Smooth muscle cell (in vitro differentiated cells): ENCODE measurements around the gene GMCL2. TPM values are rescaled to one million over a fixed set of nuclear protein-coding genes. Genes with fewer than 3 reads are reported as not detected.
"Not testable (repeated sequence)": the region's sequence is repeated elsewhere in the genome, so short reads cannot be mapped to it uniquely, and the experiment has no call there.

Experiments
- DNase-seq: peaks from one replicate; lab custom pipeline; 2025; ENCODE audit not compliant: unreplicated experiment; lab: John Stamatoyannopoulos, UW
- H2AFZ ChIP-seq: fragments of 200-600 bp; sonication (generic); 2 replicates; pipeline ENCODE4 v1.6.0; 2016; ENCODE audit warnings: antibody characterized with exemption, low read depth, mild to moderate bottlenecking
- H3F3A ChIP-seq: fragments of 200-600 bp; sonication (generic); 2 replicates; pipeline ENCODE4 v1.6.0; 2017; ENCODE audit warnings: antibody characterized with exemption, low read depth
- H3K27ac ChIP-seq: fragments of 200-600 bp; sonication (generic); 2 replicates; pipeline ENCODE4 v1.5.1; 2016; ENCODE audit warnings: low read depth, mild to moderate bottlenecking
- H3K27me3 ChIP-seq: fragments of 200-600 bp; sonication (generic); 2 replicates; pipeline ENCODE4 v1.6.1; 2016; ENCODE audit warnings: low read depth, mild to moderate bottlenecking
- H3K36me3 ChIP-seq: fragments of 200-600 bp; sonication (generic); 2 replicates; pipeline ENCODE4 v1.5.1; 2016; ENCODE audit warnings: low read depth
- H3K4me1 ChIP-seq: fragments of 200-600 bp; sonication (generic); 2 replicates; pipeline ENCODE4 v1.5.1; 2016; ENCODE audit warnings: low read depth
- H3K4me2 ChIP-seq: fragments of 200-600 bp; sonication (generic); 2 replicates; pipeline ENCODE4 v1.6.0; 2016; ENCODE audit warnings: mild to moderate bottlenecking
- H3K4me3 ChIP-seq: fragments of 200-600 bp; sonication (generic); 2 replicates; pipeline ENCODE4 v1.5.1; 2016; ENCODE audit warnings: mild to moderate bottlenecking
- H3K79me2 ChIP-seq: fragments of 200-600 bp; sonication (generic); 2 replicates; pipeline ENCODE4 v1.6.0; 2016; ENCODE audit warnings: low read depth, mild to moderate bottlenecking
- H3K9ac ChIP-seq: fragments of 200-600 bp; sonication (generic); 2 replicates; pipeline ENCODE4 v1.6.0; 2016; ENCODE audit warnings: low read depth
- H3K9me3 ChIP-seq: fragments of 200-600 bp; sonication (generic); replicated peaks from 2 replicates; pipeline ENCODE4 v1.5.1; 2016; ENCODE audit warnings: low read depth
- H4K20me1 ChIP-seq: fragments of 200-600 bp; sonication (generic); 2 replicates; pipeline ENCODE4 v1.6.0; 2016; ENCODE audit warnings: low read depth
- CTCF ChIP-seq: fragments of 200-600 bp; sonication (generic); IDR thresholded peaks from 2 replicates; pipeline ENCODE4 v1.5.1; 2017; ENCODE audit warnings: borderline replicate concordance, mild to moderate bottlenecking, antibody characterized with exemption; ENCODE audit not compliant: insufficient read depth, poor library complexity, severe bottlenecking
- WGBS: methylation state at CpG from one replicate; pipeline ENCODE4 v1.1.7; 2016; ENCODE audit warnings: low lambda C conversion rate; 5-methylcytosine and 5-hydroxymethylcytosine counted together
- polyA plus RNA-seq: library from polyadenylated mRNA; unstranded; fragments of >200 nt; fragmentation: Nextera tagmentation; extraction: Ambion mirVana; gene quantifications from 2 replicates; pipeline ENCODE4 v1.2.1, GENCODE V29; 2016
- total RNA-seq: library from RNA; depleted of rRNA; stranded (reverse); fragments of >200 nt; gene quantifications from 2 replicates; pipeline ENCODE4 v1.2.3, GENCODE V29; 2014

Gene GMCL2
- total and polyA plus RNA-seq, 2 experiments from 2014 or later: 0.22 TPM; not detected in 1

- H4K20me1 ChIP-seq: no peaks in the 10 kb centered on the region
- DNase-seq: no peak
Observed at GRCh38 chr5:178198706-178199105, 11.5 kb upstream of the GMCL2 start.

DNA sequence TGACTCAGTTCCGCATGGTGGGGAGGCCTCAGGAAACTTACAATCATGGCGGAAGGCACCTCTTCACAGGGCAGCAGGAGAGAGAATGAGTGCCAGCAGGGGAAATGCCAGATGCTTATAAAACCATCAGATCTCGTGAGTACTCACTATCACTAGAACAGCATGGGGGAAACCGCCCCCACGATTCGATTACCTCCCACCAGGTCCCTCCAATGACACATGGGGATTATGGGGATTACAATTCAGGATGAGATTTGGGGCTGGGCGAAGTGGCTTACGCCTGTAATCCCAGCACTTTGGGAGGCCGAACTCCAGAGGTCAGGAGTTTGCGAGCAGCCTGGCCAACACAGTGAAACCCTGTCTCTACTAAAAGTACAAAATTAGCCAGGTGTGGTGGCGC lies 11.0 kb upstream of the GMCL2 start:
- not testable (repeated sequence) for H3K27me3 ChIP-seq, H4K20me1 ChIP-seq, DNase-seq, H3K4me3 ChIP-seq, H2AFZ ChIP-seq, H3F3A ChIP-seq, H3K36me3 ChIP-seq, H3K9ac ChIP-seq, H3K27ac ChIP-seq, H3K4me1 ChIP-seq, H3K4me2 ChIP-seq, H3K79me2 ChIP-seq, H3K9me3 ChIP-seq
- 90% methylated on average over 11 of the region's 11 CpGs for WGBS

More at GRCh38 chr5:178198706-178199105, 11.5 kb upstream of the GMCL2 start:
- Histone ChIP-seq H3K4me3 (no peak overlapping the region), H3K4me2 (no peak overlapping the region), H3K27ac (no peak overlapping the region), H3K9ac (no peak overlapping the region), H3K9me3 (no peaks in the 10 kb centered on the region), H3K4me1 (peaks cover 7% of the 10 kb centered on the region), H3F3A (no peaks in the 10 kb centered on the region), H3K79me2 (no peaks in the 10 kb centered on the region), H3K27me3 (no peaks in the 10 kb centered on the region), H3K36me3 (no peaks in the 10 kb centered on the region), H2AFZ (no peak overlapping the region)
- TF ChIP-seq CTCF: no peak
- 95% methylated on average over 11 of the region's 11 CpGs for WGBS

DNA sequence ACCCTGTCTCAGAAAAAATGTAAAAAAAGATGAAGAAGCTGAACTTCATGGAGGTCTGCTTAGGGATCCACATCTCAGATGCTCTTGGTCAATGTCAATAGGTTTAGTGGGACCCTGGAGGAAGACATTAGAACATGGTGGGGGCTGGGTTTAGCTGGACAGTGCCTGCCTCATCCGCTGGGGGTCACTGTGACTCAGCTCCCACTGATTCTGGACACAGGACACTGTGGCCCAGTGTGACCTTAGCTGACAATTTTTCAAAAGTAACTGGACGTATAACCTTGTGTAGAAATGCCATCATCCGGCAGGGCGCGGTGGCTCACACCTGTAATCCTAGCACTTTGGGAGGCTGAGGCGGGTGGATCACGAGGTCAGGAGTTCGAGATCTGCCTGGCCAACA lies 9.8 kb upstream of the GMCL2 start:
- Histone ChIP-seq H2AFZ (no peak overlapping the region), H3K27ac (no peak overlapping the region), H3K79me2 (no peaks in the 10 kb centered on the region), H3K36me3 (no peaks in the 10 kb centered on the region), H3K4me1 (peaks cover 7% of the 10 kb centered on the region), H3F3A (no peaks in the 10 kb centered on the region), H3K27me3 (no peaks in the 10 kb centered on the region), H3K4me3 (no peak overlapping the region), H3K9ac (no peak overlapping the region), H4K20me1 (no peaks in the 10 kb centered on the region), H3K4me2 (no peak overlapping the region), H3K9me3 (no peaks in the 10 kb centered on the region)
- 86% methylated on average over 8 of the region's 8 CpGs for WGBS
- no peak for DNase-seq
- TF ChIP-seq CTCF: peak; percentile 24

DNA sequence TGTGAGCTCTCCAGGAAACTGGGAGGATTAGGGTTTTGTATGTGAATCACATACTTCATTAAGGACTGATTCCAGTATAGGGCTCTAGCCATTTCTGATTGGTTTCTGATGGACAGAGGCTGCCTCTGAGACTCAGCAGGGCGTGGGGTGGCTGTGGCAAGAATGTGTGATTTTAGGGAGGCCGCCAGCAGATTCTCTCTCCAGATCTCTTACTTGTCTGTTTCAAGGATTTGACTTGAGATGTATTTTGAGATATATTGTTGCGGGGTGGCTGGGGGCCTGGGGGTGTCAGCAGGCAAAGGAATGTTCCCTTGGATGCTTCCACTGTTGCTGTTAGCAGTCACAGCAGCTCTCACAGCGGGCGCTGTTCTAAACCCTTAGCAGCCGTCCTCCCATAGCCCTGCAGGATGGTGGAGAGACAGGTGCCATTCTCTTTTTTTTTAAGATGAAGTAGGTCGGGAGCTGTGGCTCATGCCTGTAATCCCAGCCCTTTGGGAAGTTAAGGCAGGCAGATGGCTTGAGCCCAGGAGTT lies 9.2 kb upstream of the GMCL2 start:
- no peak for TF ChIP-seq CTCF
- 90% methylated on average over 7 of the region's 7 CpGs for WGBS

More for the DNA sequence above, 9.2 kb upstream of the GMCL2 start:
- Histone ChIP-seq H3K4me2 (no peak overlapping the region), H3K36me3 (no peaks in the 10 kb centered on the region), H3K9ac (no peak overlapping the region), H4K20me1 (no peaks in the 10 kb centered on the region), H3K27ac (no peak overlapping the region), H3K79me2 (no peaks in the 10 kb centered on the region), H3K4me1 (peaks cover 7% of the 10 kb centered on the region), H3K27me3 (no peaks in the 10 kb centered on the region), H2AFZ (no peak overlapping the region), H3K9me3 (no peaks in the 10 kb centered on the region), H3F3A (no peaks in the 10 kb centered on the region), H3K4me3 (no peak overlapping the region)
- DNase-seq: no peak
